PFSK-1 (cell line): ENCODE measurements around the gene ADCY2.

Source experiments
- FOXP2 ChIP-seq: optimal IDR thresholded peaks from 2 replicates; pipeline ENCODE3; 2011; ENCODE audit warnings: borderline replicate concordance, control low read depth, inconsistent platforms; ENCODE audit not compliant: insufficient read depth; ENCODE audit errors: extremely low read length, extremely low read depth
- POLR2AphosphoS5 ChIP-seq: IDR thresholded peaks from 2 replicates; pipeline ENCODE4 v1.6.1; 2012; ENCODE audit warnings: low read depth, mild to moderate bottlenecking, control low read depth, low read length, moderate library complexity
- REST ChIP-seq, 2 experiments: IDR thresholded peaks; 2 replicates each; pipeline versions ENCODE4 v1.6.1 to v1.8.0; 2011 to 2012; ENCODE audit warnings: low read depth in 2 of 2, low read length in 2 of 2, control low read depth in 1 of 2, inconsistent platforms in 1 of 2, mild to moderate bottlenecking in 1 of 2, moderate library complexity in 1 of 2; ENCODE audit not compliant: insufficient read depth in 1 of 2
- SIN3A ChIP-seq: IDR thresholded peaks from 2 replicates; pipeline ENCODE4 v1.6.1; 2012; ENCODE audit warnings: mild to moderate bottlenecking, low read length, moderate library complexity, borderline replicate concordance; ENCODE audit not compliant: insufficient read depth
- TAF1 ChIP-seq: IDR thresholded peaks from 2 replicates; pipeline ENCODE4 v1.6.1; 2012; ENCODE audit warnings: low read length, control low read depth, borderline replicate concordance; ENCODE audit not compliant: insufficient read depth

The ADCY2 gene

GRCh38 chr5:7540736-7541485, 145.0 kb downstream of the ADCY2 start:
- TF ChIP-seq TAF1 (no peak), FOXP2 (no peak), SIN3A (no peak), POLR2AphosphoS5 (no peak), REST (IDR thresholded peaks at IDR 0.05; ENCODE audit: insufficient read depth in 1 of 2, low read depth in 2 of 2, low read length in 2 of 2) (no peak)

- TF ChIP-seq SIN3A (no peak), TAF1 (no peak), FOXP2 (no peak), POLR2AphosphoS5 (no peak), REST (IDR thresholded peaks at IDR 0.05; ENCODE audit: insufficient read depth in 1 of 2, low read depth in 2 of 2, low read length in 2 of 2) (no peak)
These were observed 146.0 kb downstream of the ADCY2 start for GRCh38 chr5:7541898-7542297.

GRCh38 chr5:7546555-7546954, 150.6 kb downstream of the ADCY2 start:
- TF ChIP-seq FOXP2 (no peak), TAF1 (no peak), SIN3A (no peak), REST (IDR thresholded peaks at IDR 0.05; ENCODE audit: insufficient read depth in 1 of 2, low read depth in 2 of 2, low read length in 2 of 2) (no peak), POLR2AphosphoS5 (no peak)

GRCh38 chr5:7548596-7548995, 152.7 kb downstream of the ADCY2 start:
- TF ChIP-seq TAF1 (no peak), SIN3A (no peak), FOXP2 (no peak), POLR2AphosphoS5 (no peak), REST (IDR thresholded peaks at IDR 0.05; ENCODE audit: insufficient read depth in 1 of 2, low read depth in 2 of 2, low read length in 2 of 2) (no peak)

- TF ChIP-seq TAF1, result no peak
- TF ChIP-seq REST (IDR thresholded peaks at IDR 0.05; ENCODE audit: insufficient read depth in 1 of 2, low read depth in 2 of 2, low read length in 2 of 2), result no peak
- TF ChIP-seq SIN3A, result no peak
- TF ChIP-seq FOXP2, result no peak
- no peak for TF ChIP-seq POLR2AphosphoS5
These were observed 169.6 kb downstream of the ADCY2 start for GRCh38 chr5:7565559-7565958.
